Measurements from ENCODE around the gene PCSK6. TPM values are rescaled to one million over a fixed set of nuclear protein-coding genes. Genes with fewer than 3 reads are reported as not detected.

PCSK6 gene
- total RNA-seq, 1 experiment from 2014 or later = 2.9 TPM

DNA sequence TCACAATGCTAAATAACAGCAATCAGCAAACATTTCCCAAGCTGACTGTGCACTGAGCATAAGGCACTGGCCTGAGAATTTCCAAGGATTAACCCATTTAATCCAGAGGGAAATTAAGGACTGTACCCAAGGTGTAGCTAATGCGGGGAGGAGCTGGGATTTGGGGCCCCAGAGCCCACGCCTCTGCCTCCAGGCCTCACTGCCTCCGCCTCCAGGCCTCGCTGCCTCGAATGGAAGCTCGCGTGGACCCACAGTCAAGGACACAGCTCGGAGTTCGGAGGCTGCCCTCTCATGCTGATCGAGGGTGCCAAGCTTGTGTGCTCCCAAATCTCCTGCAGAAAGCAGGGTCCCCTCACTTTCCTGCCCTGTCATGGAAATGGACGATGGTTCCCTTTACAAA lies 118.0 kb downstream of the PCSK6 start:
- H3K4me3 Mint-ChIP-seq = no peak overlapping the region
- no peaks in the 10 kb centered on the region for H3K9me3 Mint-ChIP-seq
- ChIA-PET CTCF (interaction anchor here (1.2 kb wide), 1 partner anchor 9 kb away, joined by 3 read pairs; no protein-coding TSS in a partner anchor), POLR2A (no interaction called here)
- no peak for DNase-seq (ENCODE audit: low spot score)
- no peak for ATAC-seq
- H3K27ac Mint-ChIP-seq = no peak overlapping the region
- H3K4me1 Mint-ChIP-seq = peaks cover 21% of the 10 kb centered on the region
- H3K36me3 Mint-ChIP-seq = no peaks in the 10 kb centered on the region
- TF ChIP-seq ZNF121 (CRISPR knock-in tag; IDR thresholded peaks at IDR 0.05) = no peak
- TF ChIP-seq TCF7 (CRISPR knock-in tag; IDR thresholded peaks at IDR 0.05; ENCODE audit: low read depth) = no peak
- TF ChIP-seq JAZF1 (CRISPR knock-in tag; IDR thresholded peaks at IDR 0.05) = no peak
- TF ChIP-seq, protein P1, sequence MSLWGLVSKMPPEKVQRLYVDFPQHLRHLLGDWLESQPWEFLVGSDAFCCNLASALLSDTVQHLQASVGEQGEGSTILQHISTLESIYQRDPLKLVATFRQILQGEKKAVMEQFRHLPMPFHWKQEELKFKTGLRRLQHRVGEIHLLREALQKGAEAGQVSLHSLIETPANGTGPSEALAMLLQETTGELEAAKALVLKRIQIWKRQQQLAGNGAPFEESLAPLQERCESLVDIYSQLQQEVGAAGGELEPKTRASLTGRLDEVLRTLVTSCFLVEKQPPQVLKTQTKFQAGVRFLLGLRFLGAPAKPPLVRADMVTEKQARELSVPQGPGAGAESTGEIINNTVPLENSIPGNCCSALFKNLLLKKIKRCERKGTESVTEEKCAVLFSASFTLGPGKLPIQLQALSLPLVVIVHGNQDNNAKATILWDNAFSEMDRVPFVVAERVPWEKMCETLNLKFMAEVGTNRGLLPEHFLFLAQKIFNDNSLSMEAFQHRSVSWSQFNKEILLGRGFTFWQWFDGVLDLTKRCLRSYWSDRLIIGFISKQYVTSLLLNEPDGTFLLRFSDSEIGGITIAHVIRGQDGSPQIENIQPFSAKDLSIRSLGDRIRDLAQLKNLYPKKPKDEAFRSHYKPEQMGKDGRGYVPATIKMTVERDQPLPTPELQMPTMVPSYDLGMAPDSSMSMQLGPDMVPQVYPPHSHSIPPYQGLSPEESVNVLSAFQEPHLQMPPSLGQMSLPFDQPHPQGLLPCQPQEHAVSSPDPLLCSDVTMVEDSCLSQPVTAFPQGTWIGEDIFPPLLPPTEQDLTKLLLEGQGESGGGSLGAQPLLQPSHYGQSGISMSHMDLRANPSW (CRISPR knock-in tag; conservative IDR thresholded peaks at IDR 0.05; ENCODE audit: low read depth) = no peak
- TF ChIP-seq CBFB (CRISPR knock-in tag; IDR thresholded peaks at IDR 0.05; ENCODE audit: low read depth) = no peak
- TF ChIP-seq IRF2 (CRISPR knock-in tag; IDR thresholded peaks at IDR 0.05; ENCODE audit: borderline replicate concordance, low read depth) = no peak
- H3K27me3 Mint-ChIP-seq (ENCODE audit: low read depth) = no peaks in the 10 kb centered on the region; the same call in 1 of the 2 replicates

DNA sequence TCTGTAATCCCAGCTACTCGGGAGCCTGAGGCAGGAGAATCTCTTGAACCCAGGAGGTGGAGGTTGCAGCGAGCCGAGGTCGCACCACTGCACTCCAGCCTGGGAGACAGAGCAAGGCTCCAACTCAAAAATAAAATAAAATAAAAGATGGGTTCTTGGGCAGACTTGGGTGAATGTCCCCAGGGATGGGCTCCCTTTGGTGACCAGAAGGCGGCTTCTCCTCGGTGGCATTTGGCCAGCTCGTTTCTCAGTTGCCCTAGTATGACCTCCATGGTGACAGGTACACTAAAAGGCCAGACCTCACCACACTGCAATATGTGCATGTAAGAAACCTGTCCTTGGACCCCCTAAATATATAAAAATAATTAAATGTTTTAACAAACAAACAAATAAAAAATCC lies 118.4 kb downstream of the PCSK6 start:
- CTCF ChIA-PET = interaction anchor here (1.1 to 1.2 kb wide), 2 partner anchors 8 to 284 kb away, joined by 3 to 4 read pairs; no protein-coding TSS in a partner anchor
- ATAC-seq = no peak
- no peaks in the 10 kb centered on the region; the same call in 1 of the 2 replicates for H3K27me3 Mint-ChIP-seq (ENCODE audit: low read depth)
- TF ChIP-seq, protein P2, sequence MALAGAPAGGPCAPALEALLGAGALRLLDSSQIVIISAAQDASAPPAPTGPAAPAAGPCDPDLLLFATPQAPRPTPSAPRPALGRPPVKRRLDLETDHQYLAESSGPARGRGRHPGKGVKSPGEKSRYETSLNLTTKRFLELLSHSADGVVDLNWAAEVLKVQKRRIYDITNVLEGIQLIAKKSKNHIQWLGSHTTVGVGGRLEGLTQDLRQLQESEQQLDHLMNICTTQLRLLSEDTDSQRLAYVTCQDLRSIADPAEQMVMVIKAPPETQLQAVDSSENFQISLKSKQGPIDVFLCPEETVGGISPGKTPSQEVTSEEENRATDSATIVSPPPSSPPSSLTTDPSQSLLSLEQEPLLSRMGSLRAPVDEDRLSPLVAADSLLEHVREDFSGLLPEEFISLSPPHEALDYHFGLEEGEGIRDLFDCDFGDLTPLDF (CRISPR knock-in tag; IDR thresholded peaks at IDR 0.05) = no peak
- TF ChIP-seq NFE2L1 (CRISPR knock-in tag; IDR thresholded peaks at IDR 0.05) = no peak
- TF ChIP-seq, protein P3, sequence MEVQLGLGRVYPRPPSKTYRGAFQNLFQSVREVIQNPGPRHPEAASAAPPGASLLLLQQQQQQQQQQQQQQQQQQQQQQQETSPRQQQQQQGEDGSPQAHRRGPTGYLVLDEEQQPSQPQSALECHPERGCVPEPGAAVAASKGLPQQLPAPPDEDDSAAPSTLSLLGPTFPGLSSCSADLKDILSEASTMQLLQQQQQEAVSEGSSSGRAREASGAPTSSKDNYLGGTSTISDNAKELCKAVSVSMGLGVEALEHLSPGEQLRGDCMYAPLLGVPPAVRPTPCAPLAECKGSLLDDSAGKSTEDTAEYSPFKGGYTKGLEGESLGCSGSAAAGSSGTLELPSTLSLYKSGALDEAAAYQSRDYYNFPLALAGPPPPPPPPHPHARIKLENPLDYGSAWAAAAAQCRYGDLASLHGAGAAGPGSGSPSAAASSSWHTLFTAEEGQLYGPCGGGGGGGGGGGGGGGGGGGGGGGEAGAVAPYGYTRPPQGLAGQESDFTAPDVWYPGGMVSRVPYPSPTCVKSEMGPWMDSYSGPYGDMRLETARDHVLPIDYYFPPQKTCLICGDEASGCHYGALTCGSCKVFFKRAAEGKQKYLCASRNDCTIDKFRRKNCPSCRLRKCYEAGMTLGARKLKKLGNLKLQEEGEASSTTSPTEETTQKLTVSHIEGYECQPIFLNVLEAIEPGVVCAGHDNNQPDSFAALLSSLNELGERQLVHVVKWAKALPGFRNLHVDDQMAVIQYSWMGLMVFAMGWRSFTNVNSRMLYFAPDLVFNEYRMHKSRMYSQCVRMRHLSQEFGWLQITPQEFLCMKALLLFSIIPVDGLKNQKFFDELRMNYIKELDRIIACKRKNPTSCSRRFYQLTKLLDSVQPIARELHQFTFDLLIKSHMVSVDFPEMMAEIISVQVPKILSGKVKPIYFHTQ (CRISPR knock-in tag; IDR thresholded peaks at IDR 0.05) = no peak
- TF ChIP-seq MYBL2 (CRISPR knock-in tag; IDR thresholded peaks at IDR 0.05) = no peak
- no peak for TF ChIP-seq SOX15 (CRISPR knock-in tag; IDR thresholded peaks at IDR 0.05)
- TF ChIP-seq NR3C1 (CRISPR knock-in tag; conservative IDR thresholded peaks at IDR 0.05; ENCODE audit: low read depth) = no peak
- TF ChIP-seq, protein P4, sequence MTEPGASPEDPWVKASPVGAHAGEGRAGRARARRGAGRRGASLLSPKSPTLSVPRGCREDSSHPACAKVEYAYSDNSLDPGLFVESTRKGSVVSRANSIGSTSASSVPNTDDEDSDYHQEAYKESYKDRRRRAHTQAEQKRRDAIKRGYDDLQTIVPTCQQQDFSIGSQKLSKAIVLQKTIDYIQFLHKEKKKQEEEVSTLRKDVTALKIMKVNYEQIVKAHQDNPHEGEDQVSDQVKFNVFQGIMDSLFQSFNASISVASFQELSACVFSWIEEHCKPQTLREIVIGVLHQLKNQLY (CRISPR knock-in tag; IDR thresholded peaks at IDR 0.05) = no peak
- TF ChIP-seq GRHL2 (CRISPR knock-in tag; IDR thresholded peaks at IDR 0.05; ENCODE audit: insufficient replicate concordance, severe bottlenecking) = no peak
- TF ChIP-seq, protein P5, sequence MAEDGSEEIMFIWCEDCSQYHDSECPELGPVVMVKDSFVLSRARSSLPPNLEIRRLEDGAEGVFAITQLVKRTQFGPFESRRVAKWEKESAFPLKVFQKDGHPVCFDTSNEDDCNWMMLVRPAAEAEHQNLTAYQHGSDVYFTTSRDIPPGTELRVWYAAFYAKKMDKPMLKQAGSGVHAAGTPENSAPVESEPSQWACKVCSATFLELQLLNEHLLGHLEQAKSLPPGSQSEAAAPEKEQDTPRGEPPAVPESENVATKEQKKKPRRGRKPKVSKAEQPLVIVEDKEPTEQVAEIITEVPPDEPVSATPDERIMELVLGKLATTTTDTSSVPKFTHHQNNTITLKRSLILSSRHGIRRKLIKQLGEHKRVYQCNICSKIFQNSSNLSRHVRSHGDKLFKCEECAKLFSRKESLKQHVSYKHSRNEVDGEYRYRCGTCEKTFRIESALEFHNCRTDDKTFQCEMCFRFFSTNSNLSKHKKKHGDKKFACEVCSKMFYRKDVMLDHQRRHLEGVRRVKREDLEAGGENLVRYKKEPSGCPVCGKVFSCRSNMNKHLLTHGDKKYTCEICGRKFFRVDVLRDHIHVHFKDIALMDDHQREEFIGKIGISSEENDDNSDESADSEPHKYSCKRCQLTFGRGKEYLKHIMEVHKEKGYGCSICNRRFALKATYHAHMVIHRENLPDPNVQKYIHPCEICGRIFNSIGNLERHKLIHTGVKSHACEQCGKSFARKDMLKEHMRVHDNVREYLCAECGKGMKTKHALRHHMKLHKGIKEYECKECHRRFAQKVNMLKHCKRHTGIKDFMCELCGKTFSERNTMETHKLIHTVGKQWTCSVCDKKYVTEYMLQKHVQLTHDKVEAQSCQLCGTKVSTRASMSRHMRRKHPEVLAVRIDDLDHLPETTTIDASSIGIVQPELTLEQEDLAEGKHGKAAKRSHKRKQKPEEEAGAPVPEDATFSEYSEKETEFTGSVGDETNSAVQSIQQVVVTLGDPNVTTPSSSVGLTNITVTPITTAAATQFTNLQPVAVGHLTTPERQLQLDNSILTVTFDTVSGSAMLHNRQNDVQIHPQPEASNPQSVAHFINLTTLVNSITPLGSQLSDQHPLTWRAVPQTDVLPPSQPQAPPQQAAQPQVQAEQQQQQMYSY (CRISPR knock-in tag; IDR thresholded peaks at IDR 0.05) = no peak
- no peak for TF ChIP-seq NFATC4 (CRISPR knock-in tag; IDR thresholded peaks at IDR 0.05)
- TF ChIP-seq, protein P6, sequence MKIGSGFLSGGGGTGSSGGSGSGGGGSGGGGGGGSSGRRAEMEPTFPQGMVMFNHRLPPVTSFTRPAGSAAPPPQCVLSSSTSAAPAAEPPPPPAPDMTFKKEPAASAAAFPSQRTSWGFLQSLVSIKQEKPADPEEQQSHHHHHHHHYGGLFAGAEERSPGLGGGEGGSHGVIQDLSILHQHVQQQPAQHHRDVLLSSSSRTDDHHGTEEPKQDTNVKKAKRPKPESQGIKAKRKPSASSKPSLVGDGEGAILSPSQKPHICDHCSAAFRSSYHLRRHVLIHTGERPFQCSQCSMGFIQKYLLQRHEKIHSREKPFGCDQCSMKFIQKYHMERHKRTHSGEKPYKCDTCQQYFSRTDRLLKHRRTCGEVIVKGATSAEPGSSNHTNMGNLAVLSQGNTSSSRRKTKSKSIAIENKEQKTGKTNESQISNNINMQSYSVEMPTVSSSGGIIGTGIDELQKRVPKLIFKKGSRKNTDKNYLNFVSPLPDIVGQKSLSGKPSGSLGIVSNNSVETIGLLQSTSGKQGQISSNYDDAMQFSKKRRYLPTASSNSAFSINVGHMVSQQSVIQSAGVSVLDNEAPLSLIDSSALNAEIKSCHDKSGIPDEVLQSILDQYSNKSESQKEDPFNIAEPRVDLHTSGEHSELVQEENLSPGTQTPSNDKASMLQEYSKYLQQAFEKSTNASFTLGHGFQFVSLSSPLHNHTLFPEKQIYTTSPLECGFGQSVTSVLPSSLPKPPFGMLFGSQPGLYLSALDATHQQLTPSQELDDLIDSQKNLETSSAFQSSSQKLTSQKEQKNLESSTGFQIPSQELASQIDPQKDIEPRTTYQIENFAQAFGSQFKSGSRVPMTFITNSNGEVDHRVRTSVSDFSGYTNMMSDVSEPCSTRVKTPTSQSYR (CRISPR knock-in tag; IDR thresholded peaks at IDR 0.05) = no peak
- TF ChIP-seq FOXP1 (CRISPR knock-in tag; IDR thresholded peaks at IDR 0.05; ENCODE audit: borderline replicate concordance) = no peak
- TF ChIP-seq, protein P7, sequence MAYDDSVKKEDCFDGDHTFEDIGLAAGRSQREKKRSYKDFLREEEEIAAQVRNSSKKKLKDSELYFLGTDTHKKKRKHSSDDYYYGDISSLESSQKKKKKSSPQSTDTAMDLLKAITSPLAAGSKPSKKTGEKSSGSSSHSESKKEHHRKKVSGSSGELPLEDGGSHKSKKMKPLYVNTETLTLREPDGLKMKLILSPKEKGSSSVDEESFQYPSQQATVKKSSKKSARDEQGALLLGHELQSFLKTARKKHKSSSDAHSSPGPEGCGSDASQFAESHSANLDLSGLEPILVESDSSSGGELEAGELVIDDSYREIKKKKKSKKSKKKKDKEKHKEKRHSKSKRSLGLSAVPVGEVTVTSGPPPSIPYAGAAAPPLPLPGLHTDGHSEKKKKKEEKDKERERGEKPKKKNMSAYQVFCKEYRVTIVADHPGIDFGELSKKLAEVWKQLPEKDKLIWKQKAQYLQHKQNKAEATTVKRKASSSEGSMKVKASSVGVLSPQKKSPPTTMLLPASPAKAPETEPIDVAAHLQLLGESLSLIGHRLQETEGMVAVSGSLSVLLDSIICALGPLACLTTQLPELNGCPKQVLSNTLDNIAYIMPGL (CRISPR knock-in tag; IDR thresholded peaks at IDR 0.05) = no peak
- TF ChIP-seq ATF1 (CRISPR knock-in tag; IDR thresholded peaks at IDR 0.05) = no peak

More for the DNA sequence above, 118.4 kb downstream of the PCSK6 start:
- no peak overlapping the region for H3K27ac Mint-ChIP-seq
- H3K4me1 Mint-ChIP-seq = peaks cover 21% of the 10 kb centered on the region
- no peak overlapping the region for H3K4me3 Mint-ChIP-seq
- no peaks in the 10 kb centered on the region for H3K9me3 Mint-ChIP-seq
- no peak for DNase-seq (ENCODE audit: low spot score)
- POLR2A ChIA-PET = no interaction called here
- H3K36me3 Mint-ChIP-seq = no peaks in the 10 kb centered on the region
